Measurements from ENCODE around the gene LIN28A. TPM values are rescaled to one million over a fixed set of nuclear protein-coding genes. Genes with fewer than 3 reads are reported as not detected.

LIN28A gene
- polyA plus RNA-seq, 1 of the 3 experiments (the other 2 are of a cell fraction): not detected

- DNase-seq: no peak
- H2AFZ ChIP-seq (ENCODE audit: low read depth): peak overlapping the region; percentile 56; the same call in 1 of the 2 replicates
- peaks cover 14% of the 10 kb centered on the region for H3F3A ChIP-seq (replicated peaks; ENCODE audit: insufficient read depth)
- H3K79me2 ChIP-seq (ENCODE audit: insufficient read depth): no peaks in the 10 kb centered on the region
- H3K27ac ChIP-seq (ENCODE audit: low read depth in 2 of 2, low read length in 1 of 2): peak overlapping the region; percentile 11 to 86; a peak in 3 of 4 replicates
- no peaks in the 10 kb centered on the region for H3K27me3 ChIP-seq (ENCODE audit: insufficient read depth)
- no peaks in the 10 kb centered on the region for H3K9me2 ChIP-seq
- ChIA-PET POLR2A (interaction anchor here (0.6 kb wide), 1 partner anchor 12 kb away, joined by 3 read pairs; no protein-coding TSS in a partner anchor), CTCF (interaction anchor here (0.6 to 7.5 kb wide), 7 partner anchors 15 to 449 kb away, joined by 3 to 89 read pairs (median 3); no protein-coding TSS in a partner anchor)
- H3K4me2 ChIP-seq: peak overlapping the region; percentile 56
- no peaks in the 10 kb centered on the region for H3K9me3 ChIP-seq
- 45% methylated on average over 4 of the region's 5 CpGs for WGBS (ENCODE audit: low lambda C conversion rate)
- peaks cover 0 to 6% of the 10 kb centered on the region in 2 experiments; a peak in 2 of 4 replicates for H3K4me1 ChIP-seq (ENCODE audit: control insufficient read depth in 1 of 2, insufficient read depth in 2 of 2, low read depth in 1 of 2, low read length in 1 of 2)
- TF ChIP-seq CHD2 (IDR thresholded peaks at IDR 0.05; ENCODE audit: low read length, partially characterized antibody) (no peak), EP300 (IDR thresholded peaks at IDR 0.05; ENCODE audit: borderline replicate concordance in 1 of 2, low read depth in 1 of 2, low read length in 1 of 2) (peak in 1 of 2 experiments; percentile 29; a peak in 2 of 4 replicates), REST (IDR thresholded peaks at IDR 0.05; ENCODE audit: low read depth, low read length) (peak; percentile 41; the same call in 1 of the 2 replicates), IRF3 (IDR thresholded peaks at IDR 0.05; ENCODE audit: low read depth, low read length) (no peak), FOSL2 (IDR thresholded peaks at IDR 0.05; ENCODE audit: borderline replicate concordance, low read depth) (peak; percentile 91), JUND (IDR thresholded peaks at IDR 0.05) (peak; percentile 88), NFIC (IDR thresholded peaks at IDR 0.05; ENCODE audit: borderline replicate concordance) (peak; percentile 86), TEAD4 (IDR thresholded peaks at IDR 0.05; ENCODE audit: borderline replicate concordance, insufficient read depth) (0 out of 2 replicates have a peak, but pooled peaks have one; percentile 51), MAX (IDR thresholded peaks at IDR 0.05; ENCODE audit: low read depth) (peak; percentile 80), SMC3 (IDR thresholded peaks at IDR 0.05; ENCODE audit: low read depth, low read length) (no peak), TCF12 (IDR thresholded peaks at IDR 0.05) (peak; percentile 72), RCOR1 (IDR thresholded peaks at IDR 0.05; ENCODE audit: low read length) (no peak), POLR2AphosphoS5 (IDR thresholded peaks at IDR 0.05; ENCODE audit: low read depth, low read length) (peak; percentile 64; the same call in 1 of the 2 replicates), PBX3 (IDR thresholded peaks at IDR 0.05) (peak; percentile 71), ZBTB33 (IDR thresholded peaks at IDR 0.05; ENCODE audit: borderline replicate concordance, low read depth) (peak; percentile 11; the same call in 1 of the 2 replicates), FOXJ3 (CRISPR knock-in tag; IDR thresholded peaks at IDR 0.05) (no peak)
- no peak overlapping the region for H3K9ac ChIP-seq
- H3K36me3 ChIP-seq (replicated peaks in 1 of 2; ENCODE audit: control insufficient read depth in 1 of 2, insufficient read depth in 2 of 2, low read length in 1 of 2): no peaks in the 10 kb centered on the region
- no peaks in the 10 kb centered on the region for H4K20me1 ChIP-seq (ENCODE audit: insufficient read depth)
- H3K4me3 ChIP-seq (ENCODE audit: low read depth in 2 of 2, low read length in 1 of 2): no peak overlapping the region
Observed at GRCh38 chr1:26378088-26378878, 32.3 kb upstream of the LIN28A start.

Data from SK-N-SH (cell line).